T-helper 2 cell treated with Interferon-gamma antibody and Interleukin-4, amounts not matched to agents 100 ng/mL and 5 ng/mL, for 36 hours (primary cell): Measurements from ENCODE around the gene WNT7B. TPM values are rescaled to one million over a fixed set of nuclear protein-coding genes. Genes with fewer than 3 reads are reported as not detected.

Experiments used
- intact Hi-C: fragments of 100-400 bp; cut with micrococcal nuclease; formaldehyde crosslinking; loops from one replicate; pipeline ENCODE4 v1.15.1; 2023
- total RNA-seq: library from RNA; stranded (reverse); gene quantifications from 2 replicates; pipeline ENCODE4 v1.2.3, GENCODE V29; 2022

The WNT7B gene
- total RNA-seq, 1 donor from 2014 or later, result not detected

GRCh38 chr22:45934168-45934564, 42.8 kb downstream of the WNT7B start:
- intact Hi-C loops, result no loop called here

GRCh38 chr22:45933506-45934167, 43.3 kb downstream of the WNT7B start:
- intact Hi-C loops, result no loop called here

GRCh38 chr22:45932071-45932470, 44.9 kb downstream of the WNT7B start:
- intact Hi-C loops, result no loop called here

- intact Hi-C loops, result no loop called here
Observed at GRCh38 chr22:45931042-45931441, 45.9 kb downstream of the WNT7B start.

- intact Hi-C loops, result no loop called here
Observed at GRCh38 chr22:45930324-45930723, 46.6 kb downstream of the WNT7B start.

- intact Hi-C loops, result no loop called here
Observed at GRCh38 chr22:45929649-45930048, 47.3 kb downstream of the WNT7B start.

GRCh38 chr22:45928726-45929368, 48.1 kb downstream of the WNT7B start:
- intact Hi-C loops, result no loop called here

- intact Hi-C loops, result no loop called here
Observed at GRCh38 chr22:45927059-45927458, 49.9 kb downstream of the WNT7B start.

GRCh38 chr22:45926433-45926832, 50.5 kb downstream of the WNT7B start:
- intact Hi-C loops, result no loop called here

- intact Hi-C loops, result no loop called here
Observed at GRCh38 chr22:45925811-45926351, 51.1 kb downstream of the WNT7B start.

- intact Hi-C loops, result no loop called here
Observed at GRCh38 chr22:45923835-45924234, 53.1 kb downstream of the WNT7B start.

- intact Hi-C loops, result no loop called here
Observed at GRCh38 chr22:45923212-45923611, 53.8 kb downstream of the WNT7B start.

GRCh38 chr22:45922661-45923060, 54.3 kb downstream of the WNT7B start:
- intact Hi-C loops, result no loop called here

GRCh38 chr22:45922256-45922655, 54.7 kb downstream of the WNT7B start:
- intact Hi-C loops, result no loop called here

- intact Hi-C loops, result no loop called here
Observed at GRCh38 chr22:45919504-45920286, 57.3 kb downstream of the WNT7B start.

- intact Hi-C loops, result no loop called here
Observed at GRCh38 chr22:45918459-45919370, 58.2 kb downstream of the WNT7B start.

- intact Hi-C loops, result no loop called here
Observed at GRCh38 chr22:45917700-45918458, 59.1 kb downstream of the WNT7B start.

GRCh38 chr22:45917146-45917545, 59.8 kb downstream of the WNT7B start:
- intact Hi-C loops, result no loop called here

- intact Hi-C loops, result no loop called here
Observed at GRCh38 chr22:45916515-45916914, 60.4 kb downstream of the WNT7B start.

GRCh38 chr22:45915841-45916240, 61.1 kb downstream of the WNT7B start:
- intact Hi-C loops, result no loop called here
